HG03108 (cell line): ENCODE measurements around the gene SDC3.

Experiments used
- ATAC-seq: cut with Tn5 transposase; IDR thresholded peaks from one replicate; pipeline ENCODE4 v1.9.1; 2021; ENCODE audit warnings: moderate library complexity; ENCODE audit not compliant: unreplicated experiment

Gene SDC3

GRCh38 chr1:30823969-30824735 lies 84.4 kb downstream of the SDC3 start:
- peak; percentile 81 for ATAC-seq

GRCh38 chr1:30823627-30823968 lies 85.0 kb downstream of the SDC3 start:
- no peak for ATAC-seq

GRCh38 chr1:30822966-30823581 lies 85.5 kb downstream of the SDC3 start:
- ATAC-seq, result no peak

GRCh38 chr1:30822006-30822405 lies 86.6 kb downstream of the SDC3 start:
- ATAC-seq, result no peak

- ATAC-seq, result no peak
Observed at GRCh38 chr1:30820299-30820698, 88.3 kb downstream of the SDC3 start.
